ENCODE measurements around the gene INCA1. TPM values are rescaled to one million over a fixed set of nuclear protein-coding genes. Genes with fewer than 3 reads are reported as not detected.
A peak's percentile ranks its signal among the peaks of the same experiment; 100 is the strongest.

Gene INCA1
- total and polyA plus RNA-seq, 2 experiments from 2014 or later = 1.9 to 6.9 TPM

GRCh38 chr17:4948931-4949320 lies 48.4 kb downstream of the INCA1 start:
- TF ChIP-seq, protein P1, sequence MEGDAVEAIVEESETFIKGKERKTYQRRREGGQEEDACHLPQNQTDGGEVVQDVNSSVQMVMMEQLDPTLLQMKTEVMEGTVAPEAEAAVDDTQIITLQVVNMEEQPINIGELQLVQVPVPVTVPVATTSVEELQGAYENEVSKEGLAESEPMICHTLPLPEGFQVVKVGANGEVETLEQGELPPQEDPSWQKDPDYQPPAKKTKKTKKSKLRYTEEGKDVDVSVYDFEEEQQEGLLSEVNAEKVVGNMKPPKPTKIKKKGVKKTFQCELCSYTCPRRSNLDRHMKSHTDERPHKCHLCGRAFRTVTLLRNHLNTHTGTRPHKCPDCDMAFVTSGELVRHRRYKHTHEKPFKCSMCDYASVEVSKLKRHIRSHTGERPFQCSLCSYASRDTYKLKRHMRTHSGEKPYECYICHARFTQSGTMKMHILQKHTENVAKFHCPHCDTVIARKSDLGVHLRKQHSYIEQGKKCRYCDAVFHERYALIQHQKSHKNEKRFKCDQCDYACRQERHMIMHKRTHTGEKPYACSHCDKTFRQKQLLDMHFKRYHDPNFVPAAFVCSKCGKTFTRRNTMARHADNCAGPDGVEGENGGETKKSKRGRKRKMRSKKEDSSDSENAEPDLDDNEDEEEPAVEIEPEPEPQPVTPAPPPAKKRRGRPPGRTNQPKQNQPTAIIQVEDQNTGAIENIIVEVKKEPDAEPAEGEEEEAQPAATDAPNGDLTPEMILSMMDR (IDR thresholded peaks at IDR 0.05; ENCODE audit: low read depth, low read length) = no peak
- H3K27ac ChIP-seq = peak overlapping the region; percentile 94
- peak overlapping the region; percentile 96 for H3K4me3 ChIP-seq
- no peaks in the 10 kb centered on the region for H3K27me3 ChIP-seq
- peaks cover 29% of the 10 kb centered on the region for H3K36me3 ChIP-seq
- H3K4me1 ChIP-seq (ENCODE audit: low read depth) = peaks cover 41% of the 10 kb centered on the region
- no peaks in the 10 kb centered on the region for H3K9me3 ChIP-seq (ENCODE audit: low read depth)
- DNase-seq (ENCODE audit: low read depth in 1 of 2, low spot score in 1 of 2) = peak; percentile 92 to 95

DNA sequence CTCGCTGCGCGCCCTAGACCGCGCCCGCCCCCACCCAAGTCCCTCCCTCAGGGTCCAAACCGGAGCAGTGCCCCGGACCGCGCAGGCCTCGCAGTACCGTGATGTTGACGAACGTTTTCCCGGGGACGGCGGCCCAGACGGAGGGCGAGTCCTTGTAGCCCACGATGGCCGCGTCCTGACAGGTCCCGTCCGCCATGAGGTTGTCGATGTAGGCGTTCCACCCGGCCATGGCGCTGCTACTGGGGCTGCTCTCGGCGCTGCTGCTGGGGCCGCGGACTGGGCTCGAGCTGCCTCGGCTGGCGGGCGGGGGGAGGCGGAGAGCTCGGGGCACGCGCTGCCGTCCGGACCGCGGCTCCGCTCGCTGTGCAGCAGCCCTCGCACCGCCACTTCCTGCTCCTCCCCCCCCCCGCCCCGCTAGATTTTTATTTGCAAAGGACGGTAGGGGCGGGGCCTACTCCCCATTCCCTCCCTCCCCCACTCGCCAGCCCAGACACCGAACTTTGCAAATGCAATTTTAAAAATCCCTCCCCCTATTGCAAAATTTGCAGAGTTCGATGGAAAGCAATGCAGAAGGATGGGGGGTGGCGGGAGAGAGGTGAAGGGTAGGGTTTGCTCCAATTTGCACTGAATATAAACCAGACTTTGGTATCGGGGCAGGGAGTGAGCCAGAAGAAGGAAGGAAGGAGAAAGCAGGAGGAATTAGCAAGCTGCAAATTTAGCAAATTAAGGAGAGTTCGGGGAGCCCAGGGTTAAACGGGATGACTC lies 49.0 kb downstream of the INCA1 start, which contains the start of gene PFN1:
Gene PFN1 (minus strand): TSS at position 365 of the 765 bp plus-strand sequence. CDS start 136 bp downstream, at position 229.
- H3K27me3 ChIP-seq = no peaks in the 10 kb centered on the region
- peak; percentile 88 to 97 for DNase-seq (ENCODE audit: low read depth in 1 of 2, low spot score in 1 of 2)
- H3K36me3 ChIP-seq = peaks cover 26% of the 10 kb centered on the region
- no peaks in the 10 kb centered on the region for H3K9me3 ChIP-seq (ENCODE audit: low read depth)
- peak within 1 kb of the TSS; percentile 94 for H3K27ac ChIP-seq
- H3K4me3 ChIP-seq = peak within 1 kb of the TSS; percentile 96
- TF ChIP-seq, protein P1 (IDR thresholded peaks at IDR 0.05; ENCODE audit: low read depth, low read length) = no peak
- peaks cover 35% of the 10 kb centered on the region for H3K4me1 ChIP-seq (ENCODE audit: low read depth)

GRCh38 chr17:4947411-4948165 lies 49.7 kb downstream of the INCA1 start:
- Histone ChIP-seq H3K27ac (peak overlapping the region; percentile 94), H3K4me1 (ENCODE audit: low read depth) (peaks cover 27% of the 10 kb centered on the region), H3K36me3 (peaks cover 28% of the 10 kb centered on the region), H3K4me3 (peak overlapping the region; percentile 96), H3K9me3 (ENCODE audit: low read depth) (no peaks in the 10 kb centered on the region), H3K27me3 (no peaks in the 10 kb centered on the region)
- peak; percentile 60 to 62 for DNase-seq (ENCODE audit: low read depth in 1 of 2, low spot score in 1 of 2)
- TF ChIP-seq, protein P1 (IDR thresholded peaks at IDR 0.05; ENCODE audit: low read depth, low read length) = no peak

GRCh38 chr17:4947010-4947410 lies 50.3 kb downstream of the INCA1 start:
- Histone ChIP-seq H3K4me3 (peak overlapping the region; percentile 96), H3K4me1 (ENCODE audit: low read depth) (peaks cover 22% of the 10 kb centered on the region), H3K36me3 (peaks cover 32% of the 10 kb centered on the region), H3K9me3 (ENCODE audit: low read depth) (no peaks in the 10 kb centered on the region), H3K27ac (peak overlapping the region; percentile 94), H3K27me3 (no peaks in the 10 kb centered on the region)
- TF ChIP-seq, protein P1 (IDR thresholded peaks at IDR 0.05; ENCODE audit: low read depth, low read length) = no peak
- DNase-seq (ENCODE audit: low read depth in 1 of 2, low spot score in 1 of 2) = peak in 1 of 2 donors; percentile 60

- TF ChIP-seq, protein P1 (IDR thresholded peaks at IDR 0.05; ENCODE audit: low read depth, low read length) = no peak
- Histone ChIP-seq H3K4me1 (ENCODE audit: low read depth) (peaks cover 19% of the 10 kb centered on the region), H3K27ac (peak overlapping the region; percentile 94), H3K27me3 (no peaks in the 10 kb centered on the region), H3K36me3 (peaks cover 32% of the 10 kb centered on the region), H3K4me3 (peak overlapping the region; percentile 96), H3K9me3 (ENCODE audit: low read depth) (no peaks in the 10 kb centered on the region)
- no peak for DNase-seq (ENCODE audit: low read depth in 1 of 2, low spot score in 1 of 2)
Observed at GRCh38 chr17:4946312-4946976, 50.9 kb downstream of the INCA1 start.
